NCI-H774 (cell line): Measurements from ENCODE around the gene NBEA.
"Not testable (repeated sequence)": the region's sequence is repeated elsewhere in the genome, so short reads cannot be mapped to it uniquely, and the experiment has no call there.

Source experiments
- DNase-seq: peaks from one replicate; lab custom pipeline; 2025; lab: John Stamatoyannopoulos, UW

Gene NBEA

GRCh38 chr13:35392768-35393167, 450.7 kb downstream of the NBEA start:
- DNase-seq = no peak

GRCh38 chr13:35393886-35394285, 451.8 kb downstream of the NBEA start:
- DNase-seq = no peak

- DNase-seq = not testable (repeated sequence)
These were observed 466.2 kb downstream of the NBEA start for GRCh38 chr13:35408285-35408684.

GRCh38 chr13:35411059-35411744, 469.1 kb downstream of the NBEA start:
- no peak for DNase-seq

GRCh38 chr13:35448465-35448864, 506.4 kb downstream of the NBEA start:
- no peak for DNase-seq

GRCh38 chr13:35449821-35450220, 507.8 kb downstream of the NBEA start:
- no peak for DNase-seq

GRCh38 chr13:35455022-35455421, 513.0 kb downstream of the NBEA start:
- DNase-seq = no peak

- DNase-seq = no peak
These were observed 515.2 kb downstream of the NBEA start for GRCh38 chr13:35457258-35457657.

GRCh38 chr13:35460061-35460460, 518.0 kb downstream of the NBEA start:
- DNase-seq = no peak

GRCh38 chr13:35465371-35465770, 523.3 kb downstream of the NBEA start:
- no peak for DNase-seq

- DNase-seq = no peak
These were observed 526.1 kb downstream of the NBEA start for GRCh38 chr13:35468195-35468594.

- DNase-seq = no peak
These were observed 527.9 kb downstream of the NBEA start for GRCh38 chr13:35469806-35470525.

GRCh38 chr13:35470671-35471661, 528.9 kb downstream of the NBEA start:
- DNase-seq = no peak

- no peak for DNase-seq
These were observed 529.7 kb downstream of the NBEA start for GRCh38 chr13:35471706-35472322.

GRCh38 chr13:35472323-35472881, 530.3 kb downstream of the NBEA start:
- no peak for DNase-seq

- DNase-seq = no peak
These were observed 531.2 kb downstream of the NBEA start for GRCh38 chr13:35473206-35473775.

- no peak for DNase-seq
These were observed 531.7 kb downstream of the NBEA start for GRCh38 chr13:35473802-35474201.

- DNase-seq = no peak
These were observed 532.6 kb downstream of the NBEA start for GRCh38 chr13:35474496-35475211.

- no peak for DNase-seq
These were observed 533.3 kb downstream of the NBEA start for GRCh38 chr13:35475212-35475959.
